Stimulated activated CD8-positive, alpha-beta memory T cell treated with anti-CD3 and anti-CD28 coated beads, Interleukin-15, amount 100 ng/mL, for 48 hours (primary cell): ENCODE data around the gene TTC8.
"Not testable (repeated sequence)": the region's sequence is repeated elsewhere in the genome, so short reads cannot be mapped to it uniquely, and the experiment has no call there.

Experiments
- DNase-seq, 2 donors: peaks; one replicate each; pipeline ENCODE4 v3.0.0-alpha.2; 2020; ENCODE audit warnings: low read depth in 2 of 2

TTC8 gene

GRCh38 chr14:88825078-88825458 lies 617 bp downstream of the TTC8 start:
- DNase-seq, result no peak

GRCh38 chr14:88825503-88825902 lies 1.1 kb downstream of the TTC8 start:
- no peak for DNase-seq

- DNase-seq, result no peak
Observed at GRCh38 chr14:88829188-88829587, 4.7 kb downstream of the TTC8 start.

GRCh38 chr14:88829685-88830302 lies 5.3 kb downstream of the TTC8 start:
- no peak for DNase-seq

GRCh38 chr14:88831284-88831683 lies 6.8 kb downstream of the TTC8 start:
- no peak for DNase-seq

GRCh38 chr14:88834883-88835431 lies 10.5 kb downstream of the TTC8 start:
- DNase-seq, result no peak

GRCh38 chr14:88835661-88836060 lies 11.2 kb downstream of the TTC8 start:
- no peak for DNase-seq

- DNase-seq, result no peak
Observed at GRCh38 chr14:88837495-88837894, 13.0 kb downstream of the TTC8 start.

- no peak for DNase-seq
Observed at GRCh38 chr14:88838015-88838414, 13.6 kb downstream of the TTC8 start.

- DNase-seq, result no peak
Observed at GRCh38 chr14:88840926-88841325, 16.5 kb downstream of the TTC8 start.

- no peak for DNase-seq
Observed at GRCh38 chr14:88841741-88842140, 17.3 kb downstream of the TTC8 start.

GRCh38 chr14:88842414-88842813 lies 18.0 kb downstream of the TTC8 start:
- DNase-seq, result no peak

GRCh38 chr14:88844980-88845491 lies 20.6 kb downstream of the TTC8 start:
- DNase-seq, result no peak

GRCh38 chr14:88848571-88848970 lies 24.1 kb downstream of the TTC8 start:
- DNase-seq, result no peak

- no peak for DNase-seq
Observed at GRCh38 chr14:88849716-88850115, 25.3 kb downstream of the TTC8 start.

GRCh38 chr14:88851587-88851986 lies 27.1 kb downstream of the TTC8 start:
- DNase-seq, result no peak

GRCh38 chr14:88852632-88853031 lies 28.2 kb downstream of the TTC8 start:
- DNase-seq, result no peak

GRCh38 chr14:88853129-88853528 lies 28.7 kb downstream of the TTC8 start:
- DNase-seq, result no peak

GRCh38 chr14:88856786-88857366 lies 32.4 kb downstream of the TTC8 start:
- no peak for DNase-seq

- not testable (repeated sequence) for DNase-seq
Observed at GRCh38 chr14:88857861-88858260, 33.4 kb downstream of the TTC8 start.

- not testable (repeated sequence) for DNase-seq
Observed at GRCh38 chr14:88859118-88859517, 34.7 kb downstream of the TTC8 start.

- DNase-seq, result no peak
Observed at GRCh38 chr14:88863167-88863566, 38.7 kb downstream of the TTC8 start.

GRCh38 chr14:88864198-88864597 lies 39.7 kb downstream of the TTC8 start:
- no peak for DNase-seq
